ENCODE measurements around the gene LAIR2.
A peak's percentile ranks its signal among the peaks of the same experiment; 100 is the strongest.

LAIR2 gene

DNA sequence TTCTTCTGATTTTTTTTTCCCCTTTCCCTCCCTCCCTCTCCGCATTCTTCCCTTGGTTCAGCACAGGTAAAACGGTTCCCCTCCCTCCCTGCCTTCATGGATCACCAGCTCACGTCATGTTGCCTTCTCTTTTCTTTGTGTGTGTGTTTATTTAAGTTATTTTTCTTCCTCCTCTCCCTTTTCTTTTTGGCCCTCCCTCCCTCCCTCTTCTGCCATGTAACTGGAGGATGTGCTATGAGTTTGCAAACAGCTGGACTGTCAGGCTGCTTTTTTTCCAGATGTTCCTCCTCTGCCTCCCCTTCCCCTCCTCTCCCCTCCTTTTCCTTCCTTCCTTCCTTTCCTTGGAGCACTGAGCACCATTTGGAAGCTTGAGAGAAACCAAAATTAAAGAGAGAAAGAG is 41.0 kb upstream of the LAIR2 start:
- no peak for DNase-seq (ENCODE audit: low read depth)
- in situ Hi-C loops (cut with HindIII; ENCODE audit: low sequenced_read_pairs) = loop anchor here (25.0 kb wide), 1 partner anchor 1151 kb away; the partner anchor contains the start of genes ZNF524, ZNF784 and ZNF865
- no peak overlapping the region for H3K4me3 ChIP-seq (ENCODE audit: low read depth, low read length)
- TF ChIP-seq, protein P1, sequence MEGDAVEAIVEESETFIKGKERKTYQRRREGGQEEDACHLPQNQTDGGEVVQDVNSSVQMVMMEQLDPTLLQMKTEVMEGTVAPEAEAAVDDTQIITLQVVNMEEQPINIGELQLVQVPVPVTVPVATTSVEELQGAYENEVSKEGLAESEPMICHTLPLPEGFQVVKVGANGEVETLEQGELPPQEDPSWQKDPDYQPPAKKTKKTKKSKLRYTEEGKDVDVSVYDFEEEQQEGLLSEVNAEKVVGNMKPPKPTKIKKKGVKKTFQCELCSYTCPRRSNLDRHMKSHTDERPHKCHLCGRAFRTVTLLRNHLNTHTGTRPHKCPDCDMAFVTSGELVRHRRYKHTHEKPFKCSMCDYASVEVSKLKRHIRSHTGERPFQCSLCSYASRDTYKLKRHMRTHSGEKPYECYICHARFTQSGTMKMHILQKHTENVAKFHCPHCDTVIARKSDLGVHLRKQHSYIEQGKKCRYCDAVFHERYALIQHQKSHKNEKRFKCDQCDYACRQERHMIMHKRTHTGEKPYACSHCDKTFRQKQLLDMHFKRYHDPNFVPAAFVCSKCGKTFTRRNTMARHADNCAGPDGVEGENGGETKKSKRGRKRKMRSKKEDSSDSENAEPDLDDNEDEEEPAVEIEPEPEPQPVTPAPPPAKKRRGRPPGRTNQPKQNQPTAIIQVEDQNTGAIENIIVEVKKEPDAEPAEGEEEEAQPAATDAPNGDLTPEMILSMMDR (IDR thresholded peaks at IDR 0.05; ENCODE audit: low read depth, low read length, missing control alignments) = no peak

DNA sequence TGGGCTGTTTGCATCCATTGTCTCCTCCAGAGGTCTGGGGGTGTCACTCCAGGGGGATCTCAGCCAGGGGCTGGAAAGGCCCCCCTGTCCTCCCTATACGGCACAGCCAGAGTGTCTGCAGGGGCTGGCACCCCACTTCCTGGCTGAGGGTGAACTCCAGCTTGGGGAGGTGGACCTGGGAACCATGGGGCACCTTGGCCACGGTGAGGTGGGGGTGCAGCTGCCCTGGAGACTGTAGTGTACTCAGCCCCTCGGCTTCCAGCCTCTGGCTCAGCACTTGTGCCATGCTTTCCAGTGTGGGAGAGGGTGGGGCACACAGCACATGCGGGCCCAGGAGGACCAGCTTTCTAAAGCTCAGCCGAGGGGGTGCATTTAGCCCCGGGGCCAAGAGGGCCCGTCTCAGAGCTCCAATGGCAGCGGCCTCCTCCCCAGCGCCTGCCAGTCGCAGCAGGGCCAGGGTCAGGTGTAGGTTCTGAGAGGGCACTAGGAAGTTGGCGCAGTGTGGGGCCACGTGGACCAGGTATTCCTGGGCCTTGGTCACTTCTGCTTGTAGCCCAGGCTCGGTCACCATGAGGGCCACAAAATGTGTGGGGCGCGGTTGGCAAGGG is 40.5 kb upstream of the LAIR2 start:
- TF ChIP-seq, protein P1 (IDR thresholded peaks at IDR 0.05; ENCODE audit: low read depth, low read length, missing control alignments) = no peak
- peak overlapping the region; percentile 50 for H3K4me3 ChIP-seq (ENCODE audit: low read depth, low read length)
- in situ Hi-C loops (cut with HindIII; ENCODE audit: low sequenced_read_pairs) = loop anchor here (25.0 kb wide), 1 partner anchor 1150 kb away; the partner anchor contains the start of genes ZNF524, ZNF784 and ZNF865
- DNase-seq (ENCODE audit: low read depth) = no peak

DNA sequence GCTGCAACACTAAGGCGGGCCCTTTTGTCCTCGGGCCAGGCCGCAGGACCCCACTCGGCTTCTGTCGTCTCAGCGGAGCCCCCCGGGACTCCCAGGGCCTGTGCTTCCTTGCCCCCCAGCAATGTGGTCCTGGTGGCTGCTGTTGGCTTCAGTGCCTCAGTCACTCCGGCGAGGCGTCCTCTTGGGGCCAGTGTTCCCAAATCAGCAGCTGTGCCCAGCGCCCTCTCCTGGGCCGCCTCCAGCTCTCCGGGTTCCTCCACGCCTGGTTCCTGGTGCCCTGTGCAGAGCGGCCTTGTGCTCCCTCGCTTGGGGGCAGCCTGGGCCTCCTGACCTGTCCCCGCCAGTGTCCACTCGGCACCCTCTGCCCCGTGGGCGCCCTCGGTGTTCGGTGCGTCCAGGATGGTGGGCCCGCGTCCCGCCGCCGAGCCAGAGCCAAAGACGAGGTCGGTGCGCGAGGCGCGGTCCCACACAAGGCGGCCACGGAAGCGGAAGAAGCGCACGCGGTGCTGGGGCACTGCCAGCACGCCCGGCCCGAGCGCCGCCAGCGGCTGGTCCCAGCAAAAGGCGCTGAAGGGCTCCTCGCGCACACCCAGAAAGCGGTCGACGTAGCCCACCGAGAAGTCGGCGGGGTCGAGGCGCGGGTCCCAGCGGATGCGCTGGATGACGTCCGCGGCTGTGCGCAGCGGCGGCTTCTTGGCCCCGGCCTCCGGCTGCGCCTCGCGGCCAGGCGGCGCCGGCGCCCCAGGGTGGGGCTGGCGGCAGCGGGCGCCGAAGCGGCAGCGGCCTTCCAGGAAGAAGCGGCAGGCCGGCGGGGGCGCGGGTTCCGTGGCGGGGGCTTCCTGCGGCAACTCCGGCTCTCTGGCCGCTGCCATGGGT is 39.7 kb upstream of the LAIR2 start:
- no peak for DNase-seq (ENCODE audit: low read depth)
- H3K4me3 ChIP-seq (ENCODE audit: low read depth, low read length) = peak overlapping the region; percentile 50

DNA sequence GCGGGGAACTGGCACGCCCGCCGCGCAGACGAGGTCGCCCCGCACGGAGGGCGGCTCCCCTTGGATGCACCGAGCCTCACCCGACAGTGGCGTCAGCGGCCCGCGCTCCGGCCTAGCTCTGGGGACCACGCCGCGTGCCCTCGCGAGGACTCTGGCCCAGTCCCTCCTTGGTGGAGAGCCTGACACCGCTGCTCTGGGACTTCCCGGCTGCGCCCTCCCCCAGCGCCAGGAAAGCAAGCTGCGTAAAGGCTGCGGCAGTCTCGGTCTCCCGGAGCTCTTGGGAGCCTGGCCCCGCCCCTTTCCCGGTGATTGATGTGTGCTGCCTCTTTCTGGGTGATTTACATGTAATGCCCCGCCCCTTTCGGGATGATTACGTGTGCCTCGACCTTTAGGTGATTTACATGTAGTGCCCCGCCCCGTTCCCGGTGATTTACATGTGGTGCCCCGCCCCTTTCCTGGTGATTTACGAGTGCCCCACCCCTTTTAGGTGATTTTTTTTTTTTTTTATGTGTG is 39.0 kb upstream of the LAIR2 start, which contains the start of gene LENG9:
Gene LENG9, minus strand, starts transcription at position 248 of the 513 bp plus-strand sequence. CDS start 252 bp downstream, outside the sequence.
- peak within 1 kb of the TSS; percentile 50 for H3K4me3 ChIP-seq (ENCODE audit: low read depth, low read length)
- peak; percentile 95 for DNase-seq (ENCODE audit: low read depth)
- in situ Hi-C loops (cut with HindIII; ENCODE audit: low sequenced_read_pairs) = loop anchor here (25.0 kb wide), 1 partner anchor 1149 kb away; the partner anchor contains the start of genes ZNF524, ZNF784 and ZNF865
- TF ChIP-seq, protein P1 (IDR thresholded peaks at IDR 0.05; ENCODE audit: low read depth, low read length, missing control alignments) = no peak

More for the DNA sequence above, 39.7 kb upstream of the LAIR2 start:
- TF ChIP-seq, protein P1 (IDR thresholded peaks at IDR 0.05; ENCODE audit: low read depth, low read length, missing control alignments) = no peak
- in situ Hi-C loops (cut with HindIII; ENCODE audit: low sequenced_read_pairs) = loop anchor here (25.0 kb wide), 1 partner anchor 1149 kb away; the partner anchor contains the start of genes ZNF524, ZNF784 and ZNF865

DNA sequence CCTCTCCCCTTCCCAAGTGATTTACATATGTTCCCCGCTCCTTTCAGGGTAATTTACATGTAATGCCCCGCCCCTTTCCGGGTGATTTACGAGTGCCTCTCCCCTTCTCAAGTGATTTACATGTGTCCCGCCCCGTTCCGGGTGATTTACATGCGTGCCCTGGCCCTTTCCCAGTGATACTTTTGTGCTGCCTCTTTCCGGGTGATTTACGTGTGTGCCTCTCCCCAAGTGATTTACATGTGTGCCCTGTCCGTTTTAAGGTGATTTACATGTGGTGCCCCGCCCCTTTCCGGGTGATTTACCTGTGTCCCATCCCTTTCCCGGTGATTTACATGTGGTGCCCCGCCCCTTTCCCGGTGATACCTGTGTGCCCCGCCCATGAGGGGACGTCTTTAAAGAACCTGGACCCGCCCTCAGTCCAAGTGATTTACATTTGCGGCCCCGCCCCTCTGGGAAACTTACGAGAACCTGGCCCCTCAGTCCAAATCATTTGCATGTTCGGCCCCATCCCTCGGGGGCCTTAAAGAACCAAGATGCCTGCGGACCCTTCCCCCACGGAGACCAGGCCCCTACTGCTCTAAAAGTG is 38.5 kb upstream of the LAIR2 start:
- in situ Hi-C loops (cut with HindIII; ENCODE audit: low sequenced_read_pairs) = loop anchor here (25.0 kb wide), 1 partner anchor 1148 kb away; the partner anchor contains the start of genes ZNF524, ZNF784 and ZNF865
- DNase-seq (ENCODE audit: low read depth) = peak; percentile 56
- TF ChIP-seq, protein P1 (IDR thresholded peaks at IDR 0.05; ENCODE audit: low read depth, low read length, missing control alignments) = no peak
- peak overlapping the region; percentile 50 for H3K4me3 ChIP-seq (ENCODE audit: low read depth, low read length)
